Activated CD8-positive, alpha-beta memory T cell treated with anti-CD3 and anti-CD28 coated beads for 48 hours (primary cell): ENCODE measurements around the gene TSPAN4.

ENCODE experiments used
- DNase-seq, 3 experiments: peaks; one replicate each; pipeline ENCODE4 v3.0.0-alpha.2; 2020; ENCODE audit warnings: low read depth in 2 of 3, low spot score in 2 of 3

The TSPAN4 gene

DNA sequence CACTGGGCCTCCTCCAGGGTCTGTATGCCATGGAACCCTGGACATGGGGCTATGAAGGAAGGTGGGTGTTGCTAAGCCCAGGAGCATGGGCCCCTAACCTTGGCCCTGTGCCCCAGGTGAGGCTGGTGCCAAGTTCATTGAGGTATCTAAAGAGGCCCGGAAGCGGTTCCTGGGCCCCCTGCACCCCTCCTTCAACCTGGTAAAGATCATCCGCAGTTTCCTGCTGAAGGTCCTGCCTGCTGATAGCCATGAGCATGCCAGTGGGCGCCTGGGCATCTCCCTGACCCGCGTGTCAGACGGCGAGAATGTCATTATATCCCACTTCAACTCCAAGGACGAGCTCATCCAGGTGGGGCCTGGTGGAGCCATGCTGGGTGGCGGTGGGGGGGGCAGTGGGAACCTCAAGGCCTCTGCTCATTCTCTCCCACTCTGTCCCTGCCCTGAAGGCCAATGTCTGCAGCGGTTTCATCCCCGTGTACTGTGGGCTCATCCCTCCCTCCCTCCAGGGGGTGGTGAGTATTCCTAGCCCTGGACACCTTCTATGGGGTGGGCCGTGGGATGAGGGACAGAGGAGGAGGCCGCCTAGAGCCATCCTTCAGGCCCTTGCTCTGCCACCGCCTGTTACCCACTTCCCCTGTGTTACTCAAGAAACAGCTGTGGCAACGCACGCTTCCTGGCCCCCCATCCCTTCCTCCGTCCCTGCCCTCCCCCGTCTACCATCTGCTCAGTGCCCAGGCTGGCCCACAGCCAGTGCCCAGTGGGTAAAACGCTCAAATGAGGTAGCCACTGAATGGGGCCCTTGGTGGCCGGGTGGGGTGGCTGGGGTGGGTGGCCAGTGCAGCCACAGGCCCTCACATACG is 20.9 kb upstream of the TSPAN4 start:
- DNase-seq, result no peak

- no peak for DNase-seq
Observed at GRCh38 chr11:823441-824291, 19.0 kb upstream of the TSPAN4 start.

GRCh38 chr11:824292-824880 is 18.3 kb upstream of the TSPAN4 start:
- DNase-seq, result no peak

- DNase-seq, result no peak
Observed at GRCh38 chr11:824942-825341, 17.7 kb upstream of the TSPAN4 start.

- DNase-seq, result no peak
Observed at GRCh38 chr11:825366-826226, 17.1 kb upstream of the TSPAN4 start.

DNA sequence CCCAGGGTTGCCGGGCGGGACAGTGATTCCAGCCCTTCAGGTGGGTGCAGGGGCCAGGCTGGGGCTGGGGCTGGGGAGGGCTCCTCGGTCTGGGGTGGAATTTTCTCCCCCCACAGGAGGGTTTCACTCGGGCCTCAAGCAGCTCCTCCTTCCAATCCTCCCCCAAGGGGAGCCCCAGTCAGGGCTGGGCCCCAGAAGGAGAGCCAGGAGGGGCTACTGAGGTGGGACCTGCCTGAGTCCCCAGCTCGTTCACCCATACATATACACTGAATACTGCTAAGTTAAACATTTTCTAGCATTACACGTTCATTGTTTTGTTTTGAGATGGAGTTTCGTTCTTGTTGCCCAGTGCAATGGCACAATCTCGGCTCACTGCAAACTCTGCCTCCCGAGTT is 16.4 kb upstream of the TSPAN4 start:
- no peak for DNase-seq

DNA sequence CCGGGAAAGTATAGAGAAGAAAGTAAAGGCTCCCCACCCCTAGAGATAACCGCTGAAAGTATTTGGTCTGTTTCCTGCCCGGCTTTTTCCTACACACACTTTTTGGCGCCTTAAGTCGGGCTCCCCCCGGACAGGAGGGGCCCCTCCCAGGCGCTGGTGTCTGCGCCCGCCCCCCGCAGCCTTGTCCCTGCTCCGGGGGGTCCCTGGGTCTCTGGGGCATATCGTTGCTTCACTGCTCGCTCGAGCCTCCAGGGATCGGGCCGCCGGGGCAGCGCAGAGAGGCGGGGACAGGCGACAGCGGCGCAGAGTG is 15.9 kb upstream of the TSPAN4 start:
- DNase-seq, result no peak

- DNase-seq, result no peak
Observed at GRCh38 chr11:827146-827896, 15.3 kb upstream of the TSPAN4 start.

GRCh38 chr11:827897-828192 is 14.8 kb upstream of the TSPAN4 start, which contains the start of gene CRACR2B:
Gene CRACR2B (plus strand): TSS chr11:827919. CDS start chr11:828608, 689 bp downstream.
- no peak for DNase-seq

DNA sequence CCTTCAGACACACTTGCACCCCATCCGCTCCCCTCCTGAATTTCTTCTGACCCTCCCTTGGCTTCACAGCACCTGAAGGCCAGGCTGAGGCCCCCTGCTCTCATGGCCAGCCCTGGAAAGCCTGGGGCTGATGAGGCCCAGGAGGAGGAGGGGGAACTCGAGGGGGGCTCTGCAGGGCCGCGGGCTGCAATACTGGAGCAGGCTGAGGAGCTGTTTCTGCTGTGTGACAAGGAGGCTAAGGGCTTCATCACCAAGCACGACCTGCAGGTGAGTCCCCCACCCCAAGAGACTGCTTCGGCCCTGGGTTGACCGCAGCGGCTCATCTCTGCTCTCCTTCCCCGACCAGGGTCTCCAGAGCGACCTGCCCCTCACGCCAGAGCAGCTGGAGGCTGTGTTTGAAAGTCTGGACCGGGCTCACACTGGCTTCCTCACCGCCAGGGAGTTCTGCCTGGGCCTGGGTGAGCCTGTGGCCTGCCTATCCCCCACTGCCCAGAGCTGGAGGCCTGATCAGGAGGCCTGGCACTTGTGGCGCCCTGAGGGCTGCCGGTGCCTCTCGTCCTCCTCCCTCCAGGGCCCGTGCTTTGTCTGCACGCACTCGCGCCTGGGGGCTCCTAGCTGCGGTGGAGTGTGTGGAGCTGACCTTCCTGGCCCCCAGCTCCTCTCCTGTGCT is 14.0 kb upstream of the TSPAN4 start:
- no peak for DNase-seq

DNA sequence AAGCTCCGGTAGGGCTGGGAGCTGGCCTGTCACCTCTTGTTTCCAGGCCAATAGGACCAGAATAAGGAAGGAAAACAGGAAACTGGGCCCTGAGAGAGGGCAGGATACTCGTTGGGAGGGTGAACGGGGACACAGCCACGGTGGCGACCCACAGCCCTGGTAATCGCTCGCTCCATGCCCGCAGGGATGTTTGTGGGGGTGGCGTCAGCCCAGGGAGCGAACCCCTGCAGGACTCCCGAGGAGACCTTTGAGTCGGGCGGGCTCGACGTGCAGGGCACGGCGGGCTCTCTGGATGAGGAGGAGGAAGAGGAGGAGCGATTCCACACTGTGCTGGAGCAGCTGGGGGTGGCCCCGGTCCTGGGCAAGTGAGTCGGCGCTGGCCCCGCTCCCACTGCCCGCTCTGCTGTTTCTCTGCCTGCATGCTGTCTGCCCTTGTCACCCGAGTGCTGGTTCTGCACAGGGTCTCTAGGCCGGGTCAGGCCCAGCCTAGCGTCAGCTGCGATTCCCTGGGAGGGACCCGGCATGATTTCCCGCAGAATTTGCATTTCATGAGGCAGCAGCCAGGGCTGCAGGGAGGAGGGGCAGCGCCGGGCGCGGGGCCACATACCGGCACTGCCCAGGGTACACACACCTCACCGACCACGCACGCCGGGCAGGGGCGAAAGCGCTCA is 13.3 kb upstream of the TSPAN4 start:
- no peak for DNase-seq

DNA sequence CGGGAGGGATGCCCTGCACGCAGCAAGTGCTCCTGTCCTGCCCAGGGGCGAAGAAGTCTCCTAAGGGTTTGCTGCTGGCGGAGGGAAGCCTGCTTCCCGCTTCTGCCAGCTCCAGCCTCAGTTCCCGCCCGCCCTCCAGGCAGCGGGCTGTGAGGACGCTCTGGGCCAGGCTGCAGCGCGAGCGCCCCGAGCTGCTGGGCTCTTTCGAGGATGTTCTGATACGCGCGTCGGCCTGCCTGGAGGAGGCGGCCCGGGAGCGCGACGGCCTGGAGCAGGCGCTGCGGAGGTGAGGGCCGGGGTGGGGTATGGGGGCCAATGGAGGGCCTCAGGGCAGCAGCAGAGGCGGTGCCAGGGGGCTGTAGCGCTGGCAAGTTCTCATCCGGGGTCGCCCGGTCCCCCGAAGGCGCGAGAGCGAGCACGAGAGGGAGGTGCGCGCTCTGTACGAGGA is 12.8 kb upstream of the TSPAN4 start:
- no peak for DNase-seq

GRCh38 chr11:830295-831117 is 12.1 kb upstream of the TSPAN4 start:
- DNase-seq, result peak in 1 of 3 experiments; percentile 52

DNA sequence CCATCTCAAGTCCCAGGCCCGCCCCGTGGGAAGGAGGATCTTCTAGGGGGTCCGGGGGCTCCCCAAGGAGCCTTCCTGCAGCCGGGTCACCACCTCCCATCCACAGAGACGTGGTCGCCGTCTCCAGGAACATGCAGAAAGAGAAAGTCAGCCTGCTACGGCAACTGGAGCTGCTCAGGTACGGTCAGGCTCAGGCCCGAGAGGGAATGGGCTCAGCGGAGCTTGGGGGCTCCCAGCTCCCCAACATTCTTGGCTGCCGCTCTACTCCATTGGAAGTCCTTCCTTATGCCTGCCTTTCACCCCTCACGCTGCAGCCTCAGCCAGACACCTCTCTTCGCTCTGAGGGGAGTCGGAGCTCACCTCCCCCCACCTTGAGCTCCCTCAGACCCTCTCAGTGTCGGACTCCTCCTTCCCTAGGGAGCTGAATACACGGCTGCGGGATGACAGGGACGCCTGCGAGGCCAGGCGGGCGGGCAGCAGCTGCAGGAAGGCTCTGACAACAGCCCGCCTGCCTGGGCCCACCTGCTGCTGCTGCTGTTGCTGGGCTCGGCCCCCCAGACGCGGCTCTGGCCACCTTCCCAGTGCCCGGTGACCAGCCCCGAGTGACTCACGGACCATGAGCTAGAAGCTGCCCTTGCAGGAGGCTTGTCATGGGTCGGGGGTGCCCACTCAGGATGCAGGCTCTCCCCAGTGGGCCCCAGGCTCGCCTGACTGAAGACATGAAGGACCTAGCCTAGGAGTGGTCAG is 11.4 kb upstream of the TSPAN4 start:
- DNase-seq, result no peak

DNA sequence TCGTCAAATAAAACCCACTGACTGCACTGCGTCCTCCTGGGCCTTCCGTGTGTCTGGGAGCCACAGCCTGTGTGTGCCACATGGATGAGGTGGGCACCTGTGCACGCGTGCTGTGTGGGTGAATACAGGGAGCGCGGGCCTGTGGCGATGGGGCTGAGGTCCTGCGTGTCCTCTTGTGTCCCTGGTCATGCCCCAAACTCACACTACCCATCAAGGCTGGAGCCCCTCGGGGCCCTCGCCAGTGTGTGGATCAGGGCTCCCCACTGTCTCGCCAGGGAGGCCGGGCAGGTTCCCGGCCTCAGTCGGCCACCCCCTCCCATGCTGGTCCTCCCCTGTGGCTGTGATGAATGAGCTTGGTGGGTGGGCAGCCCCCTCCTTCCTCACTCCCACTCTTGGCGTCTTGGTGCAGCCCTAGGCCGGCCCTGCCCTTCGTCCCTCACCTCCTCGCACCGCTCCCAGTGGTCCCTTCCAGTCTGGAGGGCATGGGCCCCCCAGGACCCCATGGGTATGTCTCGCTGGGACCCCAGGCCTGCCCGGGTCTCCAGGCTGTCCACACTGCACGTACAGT is 10.6 kb upstream of the TSPAN4 start:
- no peak for DNase-seq

- no peak for DNase-seq
Observed at GRCh38 chr11:832529-833113, 10.0 kb upstream of the TSPAN4 start, which contains the start of gene CD151. Gene CD151 (plus strand): TSS chr11:832952. CDS start chr11:836070, 3,118 bp downstream.
